ENCODE data around the gene PLAC1.

- TF ChIP-seq REST (IDR thresholded peaks at IDR 0.05; ENCODE audit: borderline replicate concordance) (no peak), CTCF (IDR thresholded peaks at IDR 0.05; ENCODE audit: poor library complexity, severe bottlenecking) (no peak), TAF1 (IDR thresholded peaks at IDR 0.05; ENCODE audit: low read depth) (no peak), POLR2AphosphoS5 (IDR thresholded peaks at IDR 0.05) (no peak), SMC3 (conservative IDR thresholded peaks at IDR 0.05; ENCODE audit: poor library complexity) (no peak), EP300 (conservative IDR thresholded peaks at IDR 0.05; ENCODE audit: poor library complexity, severe bottlenecking) (no peak)
These were observed 86.5 kb downstream of the PLAC1 start for GRCh38 chrX:134571796-134572195.
